H9 (cell line): ENCODE measurements around the gene ZPR1. TPM values are rescaled to one million over a fixed set of nuclear protein-coding genes. Genes with fewer than 3 reads are reported as not detected.

ENCODE experiments used
- DNase-seq: peaks from one replicate; pipeline ENCODE4 v3.0.0-alpha.2; 2017
- H2AFZ ChIP-seq: one replicate; pipeline ENCODE4 v1.6.1; 2013; ENCODE audit warnings: mild to moderate bottlenecking, low read length, control low read depth, moderate library complexity
- H2AK5ac ChIP-seq: 2 replicates; pipeline ENCODE4 v1.6.1; 2013; ENCODE audit warnings: low read length, control low read depth, mixed read lengths; ENCODE audit not compliant: insufficient read length
- H2BK120ac ChIP-seq: one replicate; pipeline ENCODE4 v1.6.1; 2013; ENCODE audit warnings: low read depth, mild to moderate bottlenecking, low read length, control low read depth, inconsistent platforms; ENCODE audit not compliant: poor library complexity, severe bottlenecking
- H2BK12ac ChIP-seq: 2 replicates; pipeline ENCODE4 v1.6.1; 2013; ENCODE audit warnings: low read length, control low read depth, mixed read lengths, low read depth; ENCODE audit not compliant: insufficient read length
- H2BK15ac ChIP-seq: 2 replicates; pipeline ENCODE4 v1.6.1; 2013; ENCODE audit warnings: low read depth, low read length, control low read depth
- H2BK20ac ChIP-seq: one replicate; pipeline ENCODE4 v1.6.1; 2013; ENCODE audit warnings: low read depth, mild to moderate bottlenecking, low read length, control low read depth, inconsistent platforms; ENCODE audit not compliant: poor library complexity, severe bottlenecking
- H2BK5ac ChIP-seq: 2 replicates; pipeline ENCODE4 v1.6.1; 2013; ENCODE audit warnings: low read length, control low read depth, mixed read lengths; ENCODE audit not compliant: insufficient read length
- H3K14ac ChIP-seq: 2 replicates; pipeline ENCODE4 v1.6.1; 2013; ENCODE audit warnings: low read length, control low read depth; ENCODE audit not compliant: insufficient read depth
- H3K18ac ChIP-seq: 2 replicates; pipeline ENCODE4 v1.6.1; 2013; ENCODE audit warnings: low read depth, mild to moderate bottlenecking, mixed read lengths, low read length, control low read depth; ENCODE audit not compliant: insufficient read length
- H3K23ac ChIP-seq: 2 replicates; pipeline ENCODE4 v1.6.1; 2013; ENCODE audit warnings: low read length, control low read depth, mixed read lengths, low read depth; ENCODE audit not compliant: insufficient read length
- H3K23me2 ChIP-seq: 2 replicates; pipeline ENCODE4 v1.6.1; 2013; ENCODE audit warnings: low read depth, mild to moderate bottlenecking, mixed read lengths, low read length, control low read depth; ENCODE audit not compliant: insufficient read length, poor library complexity, severe bottlenecking
- H3K27ac ChIP-seq: 2 replicates; pipeline ENCODE4 v1.5.1; 2013; ENCODE audit warnings: low read length, control low read depth, mixed read lengths, low read depth; ENCODE audit not compliant: insufficient read length
- H3K27me3 ChIP-seq: 2 replicates; pipeline ENCODE4 v1.6.1; 2013; ENCODE audit warnings: low read length, control low read depth, inconsistent platforms; ENCODE audit not compliant: insufficient read depth
- H3K4ac ChIP-seq: 2 replicates; pipeline ENCODE4 v1.6.1; 2013; ENCODE audit warnings: low read depth, mild to moderate bottlenecking, control low read depth, inconsistent platforms, low read length, moderate library complexity
- H3K4me1 ChIP-seq: 2 replicates; pipeline ENCODE4 v1.6.1; 2013; ENCODE audit warnings: low read length, control low read depth, inconsistent platforms; ENCODE audit not compliant: insufficient read depth
- H3K4me2 ChIP-seq: 2 replicates; pipeline ENCODE4 v1.6.1; 2013; ENCODE audit warnings: low read length, control low read depth, mixed read lengths; ENCODE audit not compliant: insufficient read length, insufficient read depth
- H3K56ac ChIP-seq: 2 replicates; pipeline ENCODE4 v1.6.1; 2013; ENCODE audit warnings: low read depth, mild to moderate bottlenecking, mixed read lengths, low read length, control low read depth; ENCODE audit not compliant: insufficient read length
- H3K79me1 ChIP-seq: 2 replicates; pipeline ENCODE4 v1.6.1; 2013; ENCODE audit warnings: low read depth, mild to moderate bottlenecking, moderate library complexity, low read length, control low read depth, inconsistent platforms; ENCODE audit not compliant: insufficient read depth, poor library complexity, severe bottlenecking
- H3K79me2 ChIP-seq: 2 replicates; pipeline ENCODE4 v1.6.1; 2013; ENCODE audit warnings: low read length, control low read depth, inconsistent platforms; ENCODE audit not compliant: insufficient read depth
- H3K9ac ChIP-seq: 2 replicates; pipeline ENCODE4 v1.6.1; 2013; ENCODE audit warnings: low read length, control low read depth, mixed read lengths; ENCODE audit not compliant: insufficient read length; ENCODE audit errors: extremely low read depth
- H3K9me3 ChIP-seq: one replicate; pipeline ENCODE4 v1.6.1; 2013; ENCODE audit warnings: low read depth, low read length, inconsistent platforms; ENCODE audit not compliant: control insufficient read depth
- H3T11ph ChIP-seq: one replicate; pipeline ENCODE4 v1.6.1; 2013; ENCODE audit warnings: mild to moderate bottlenecking, low read length, control low read depth, inconsistent platforms
- H4K20me1 ChIP-seq: one replicate; pipeline ENCODE4 v1.6.1; 2013; ENCODE audit not compliant: control insufficient read depth, insufficient read length, insufficient read depth
- H4K5ac ChIP-seq: 2 replicates; pipeline ENCODE4 v1.6.1; 2013; ENCODE audit warnings: low read depth, mild to moderate bottlenecking, mixed read lengths, low read length, control low read depth; ENCODE audit not compliant: insufficient read length
- H4K8ac ChIP-seq: replicated peaks from 2 replicates; pipeline ENCODE4 v1.6.1; 2013; ENCODE audit warnings: low read length, control low read depth, mixed read lengths, low read depth; ENCODE audit not compliant: insufficient read length
- H4K91ac ChIP-seq: 2 replicates; pipeline ENCODE4 v1.6.1; 2013; ENCODE audit warnings: low read depth, mild to moderate bottlenecking, moderate library complexity, mixed read lengths, low read length, control low read depth; ENCODE audit not compliant: insufficient read length
- H3K27ac Mint-ChIP-seq, 3 experiments: 2 replicates in 2 of 3; 3 replicates in 1 of 3; pipeline ENCODE4 v1.8.0; 2020 to 2021; ENCODE audit warnings: mixed read lengths in 3 of 3, mild to moderate bottlenecking in 1 of 3, moderate library complexity in 1 of 3
- H3K27me3 Mint-ChIP-seq: 2 replicates; pipeline ENCODE4 v1.8.0; 2021; ENCODE audit warnings: low read depth, mild to moderate bottlenecking, moderate library complexity, mixed read lengths
- H3K36me3 Mint-ChIP-seq, 3 experiments: 2 replicates in 2 of 3; 3 replicates in 1 of 3; pipeline ENCODE4 v1.8.0; 2020 to 2021; ENCODE audit warnings: low read depth in 3 of 3, mixed read lengths in 3 of 3; ENCODE audit not compliant: insufficient read depth in 1 of 3
- H3K4me1 Mint-ChIP-seq, 2 experiments: 2 replicates each; pipeline ENCODE4 v1.8.0; 2020; ENCODE audit warnings: mixed read lengths in 2 of 2
- H3K4me3 Mint-ChIP-seq, 2 experiments: 2 replicates in 1 of 2; 3 replicates in 1 of 2; pipeline ENCODE4 v1.8.0; 2020 to 2021; ENCODE audit warnings: mild to moderate bottlenecking in 2 of 2, mixed read lengths in 2 of 2, moderate library complexity in 1 of 2
- H3K9me3 Mint-ChIP-seq, 2 experiments: 2 replicates in 1 of 2; 3 replicates in 1 of 2; pipeline ENCODE4 v1.8.0; 2020; ENCODE audit warnings: mild to moderate bottlenecking in 2 of 2, mixed read lengths in 2 of 2, moderate library complexity in 1 of 2
- WGBS: extraction: QIAGEN DNeasy Blood & Tissue Kit; methylation state at CpG from one replicate; pipeline ENCODE4 v1.1.7; 2013; ENCODE audit warnings: missing lambda C conversion rate, low lambda C conversion rate, mixed read lengths; ENCODE audit not compliant: insufficient read length; ENCODE audit errors: extremely low coverage; 5-methylcytosine and 5-hydroxymethylcytosine counted together
- total RNA-seq: library from RNA; stranded (reverse); gene quantifications from 2 replicates; pipeline ENCODE4 v1.2.1, GENCODE V29; 2021
- TF ChIP-seq, protein P1 (sequence below): fragments of 200-600 bp; sonication (generic); conservative IDR thresholded peaks from 3 replicates; pipeline ENCODE4 v1.8.0; 2021; ENCODE audit warnings: antibody characterized with exemption, mild to moderate bottlenecking

Gene ZPR1
- total RNA-seq, 1 experiment from 2014 or later, result 82.0 TPM

DNA sequence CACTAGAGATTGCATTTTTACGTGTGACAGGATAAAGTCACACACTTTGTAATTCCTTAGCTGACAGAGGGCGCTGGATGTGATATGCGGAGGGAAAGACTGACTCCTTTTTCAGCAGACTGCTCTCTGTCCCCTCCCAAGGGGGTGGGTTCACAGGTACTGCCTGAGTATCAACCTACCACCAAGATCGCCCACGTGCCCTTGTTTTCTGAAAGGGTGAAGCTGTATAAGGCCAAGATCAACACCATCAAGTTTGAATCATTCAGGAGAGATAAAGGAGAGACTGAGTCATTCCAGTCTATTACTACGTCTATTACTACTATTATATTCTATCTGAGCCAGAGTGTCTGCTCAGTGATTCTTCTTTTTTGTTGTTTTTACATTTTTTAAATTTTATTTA is 45.7 kb downstream of the ZPR1 start:
- no peak overlapping the region for H3K4me3 Mint-ChIP-seq
- Histone ChIP-seq H2BK120ac (no peak overlapping the region), H3K18ac (no peak overlapping the region), H3K23me2 (no peaks in the 10 kb centered on the region), H3K23ac (no peak overlapping the region), H3K27me3 (no peaks in the 10 kb centered on the region), H2BK12ac (no peak overlapping the region), H3K4me2 (no peak overlapping the region), H2BK5ac (no peak overlapping the region), H4K8ac (no peak overlapping the region), H3T11ph (no peak overlapping the region), H4K91ac (no peak overlapping the region), H3K79me2 (no peaks in the 10 kb centered on the region), H3K56ac (no peak overlapping the region), H3K4me1 (peaks cover 5% of the 10 kb centered on the region; the same call in 1 of the 2 replicates), H3K14ac (no peak overlapping the region), H3K4ac (no peak overlapping the region), H2BK15ac (no peak overlapping the region), H4K20me1 (no peaks in the 10 kb centered on the region), H3K79me1 (no peaks in the 10 kb centered on the region), H3K9ac (no peak overlapping the region), H2AFZ (no peak overlapping the region), H2AK5ac (no peak overlapping the region), H4K5ac (no peak overlapping the region), H2BK20ac (no peak overlapping the region), H3K27ac (no peak overlapping the region), H3K9me3 (no peaks in the 10 kb centered on the region)
- H3K9me3 Mint-ChIP-seq, result no peaks in the 10 kb centered on the region
- WGBS, result no CpG with 5 or more reads among the region's 6 CpGs
- peak overlapping the region in 2 of 3 experiments; percentile 16 to 64; a peak in 2 of 7 replicates for H3K27ac Mint-ChIP-seq
- peaks cover 9 to 22% of the 10 kb centered on the region in 2 experiments for H3K4me1 Mint-ChIP-seq
- peaks cover 4 to 8% (median 5%) of the 10 kb centered on the region in 3 experiments; a peak in 5 of 7 replicates for H3K36me3 Mint-ChIP-seq
- TF ChIP-seq, protein P1, sequence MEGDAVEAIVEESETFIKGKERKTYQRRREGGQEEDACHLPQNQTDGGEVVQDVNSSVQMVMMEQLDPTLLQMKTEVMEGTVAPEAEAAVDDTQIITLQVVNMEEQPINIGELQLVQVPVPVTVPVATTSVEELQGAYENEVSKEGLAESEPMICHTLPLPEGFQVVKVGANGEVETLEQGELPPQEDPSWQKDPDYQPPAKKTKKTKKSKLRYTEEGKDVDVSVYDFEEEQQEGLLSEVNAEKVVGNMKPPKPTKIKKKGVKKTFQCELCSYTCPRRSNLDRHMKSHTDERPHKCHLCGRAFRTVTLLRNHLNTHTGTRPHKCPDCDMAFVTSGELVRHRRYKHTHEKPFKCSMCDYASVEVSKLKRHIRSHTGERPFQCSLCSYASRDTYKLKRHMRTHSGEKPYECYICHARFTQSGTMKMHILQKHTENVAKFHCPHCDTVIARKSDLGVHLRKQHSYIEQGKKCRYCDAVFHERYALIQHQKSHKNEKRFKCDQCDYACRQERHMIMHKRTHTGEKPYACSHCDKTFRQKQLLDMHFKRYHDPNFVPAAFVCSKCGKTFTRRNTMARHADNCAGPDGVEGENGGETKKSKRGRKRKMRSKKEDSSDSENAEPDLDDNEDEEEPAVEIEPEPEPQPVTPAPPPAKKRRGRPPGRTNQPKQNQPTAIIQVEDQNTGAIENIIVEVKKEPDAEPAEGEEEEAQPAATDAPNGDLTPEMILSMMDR, result no peak
- DNase-seq, result no peak
- H3K27me3 Mint-ChIP-seq, result no peaks in the 10 kb centered on the region
